Measurements from ENCODE around the gene ACACA. TPM values are rescaled to one million over a fixed set of nuclear protein-coding genes. Genes with fewer than 3 reads are reported as not detected.
A peak's percentile ranks its signal among the peaks of the same experiment; 100 is the strongest.

Gene ACACA
- total and polyA plus RNA-seq, 8 donors: 9.1 to 31.6 (median 13.1) TPM

DNA sequence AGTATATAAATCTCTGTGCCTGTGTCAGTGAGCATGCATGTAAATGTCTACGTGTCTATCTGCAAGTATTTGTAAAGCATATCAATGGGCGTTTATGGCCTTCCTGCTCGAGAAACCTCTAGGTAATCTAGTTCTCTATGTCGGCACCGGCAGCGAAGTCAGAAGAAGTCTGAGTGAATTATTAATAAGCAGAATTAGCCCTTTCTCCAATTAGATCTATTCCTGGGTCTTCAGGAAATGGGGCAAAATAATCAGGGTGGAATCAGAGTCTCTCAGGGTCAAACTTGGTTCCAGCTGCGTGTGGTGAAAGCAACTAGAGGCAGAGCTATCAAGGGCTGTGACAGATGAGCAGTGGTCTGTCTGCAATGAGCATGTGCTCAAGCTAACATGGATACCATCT, 30.9 kb downstream of the ACACA start, which contains the start of gene C17orf78:
Gene C17orf78 (plus strand): TSS at position 280 of the 400 bp plus-strand sequence. CDS start 108 bp downstream, at position 388.
- Histone ChIP-seq H3K9me3 (no peaks in the 10 kb centered on the region), H3K27ac (no peak within 1 kb of the TSS), H3K4me3 (no peak within 1 kb of the TSS), H3K27me3 (no peaks in the 10 kb centered on the region), H3K36me3 (no peaks in the 10 kb centered on the region), H3K4me1 (no peaks in the 10 kb centered on the region)
- intact Hi-C loops (cut with DNase I): no loop called here
- no peak for ATAC-seq
- no peak for DNase-seq
- 72 to 79% methylated on average over 7 of the region's 7 CpGs for WGBS, 2 donors
- no peak for FAIRE-seq
- TF ChIP-seq, protein P1, sequence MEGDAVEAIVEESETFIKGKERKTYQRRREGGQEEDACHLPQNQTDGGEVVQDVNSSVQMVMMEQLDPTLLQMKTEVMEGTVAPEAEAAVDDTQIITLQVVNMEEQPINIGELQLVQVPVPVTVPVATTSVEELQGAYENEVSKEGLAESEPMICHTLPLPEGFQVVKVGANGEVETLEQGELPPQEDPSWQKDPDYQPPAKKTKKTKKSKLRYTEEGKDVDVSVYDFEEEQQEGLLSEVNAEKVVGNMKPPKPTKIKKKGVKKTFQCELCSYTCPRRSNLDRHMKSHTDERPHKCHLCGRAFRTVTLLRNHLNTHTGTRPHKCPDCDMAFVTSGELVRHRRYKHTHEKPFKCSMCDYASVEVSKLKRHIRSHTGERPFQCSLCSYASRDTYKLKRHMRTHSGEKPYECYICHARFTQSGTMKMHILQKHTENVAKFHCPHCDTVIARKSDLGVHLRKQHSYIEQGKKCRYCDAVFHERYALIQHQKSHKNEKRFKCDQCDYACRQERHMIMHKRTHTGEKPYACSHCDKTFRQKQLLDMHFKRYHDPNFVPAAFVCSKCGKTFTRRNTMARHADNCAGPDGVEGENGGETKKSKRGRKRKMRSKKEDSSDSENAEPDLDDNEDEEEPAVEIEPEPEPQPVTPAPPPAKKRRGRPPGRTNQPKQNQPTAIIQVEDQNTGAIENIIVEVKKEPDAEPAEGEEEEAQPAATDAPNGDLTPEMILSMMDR (IDR thresholded peaks at IDR 0.05): no peak

DNA sequence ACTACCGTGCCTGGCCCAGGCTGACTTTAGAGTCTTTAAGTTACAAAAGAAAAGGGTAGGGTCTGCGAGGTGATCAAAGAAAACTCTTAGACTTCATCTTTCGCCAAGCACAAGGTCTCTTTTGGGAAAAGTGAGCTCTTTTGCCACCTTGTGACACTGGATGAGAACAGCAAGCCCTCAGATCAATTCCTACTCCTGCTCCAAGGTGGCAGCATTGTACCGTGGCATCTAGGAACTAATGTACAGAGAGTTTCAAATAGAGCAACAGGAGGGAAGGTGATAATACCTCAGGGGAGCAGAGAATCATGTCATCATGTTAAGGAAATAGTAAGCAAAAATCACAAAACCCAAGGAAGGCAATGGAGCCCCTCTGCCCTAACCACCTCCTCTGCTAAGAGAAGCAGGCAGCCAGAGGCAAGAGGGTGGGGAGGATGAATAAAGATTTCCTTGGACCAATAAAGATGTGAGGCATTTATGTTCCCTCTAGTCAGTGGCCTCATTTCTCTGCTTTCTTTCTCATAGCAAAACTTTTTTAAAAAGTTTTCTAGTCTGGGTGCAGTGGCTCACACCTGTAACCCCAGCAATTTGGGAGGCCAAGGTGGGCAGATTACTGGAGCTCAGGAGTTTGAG, 33.0 kb downstream of the ACACA start:
- no peaks in the 10 kb centered on the region for H3K36me3 ChIP-seq
- DNase-seq (peak in 4 of 6 donors; percentile 36 to 76 (median 50)), FAIRE-seq (no peak), ATAC-seq (peak; percentile 95 to 100 (median 100))
- WGBS, 2 donors: 3 to 5% methylated on average over 4 of the region's 4 CpGs
- no peak overlapping the region for H3K27ac ChIP-seq
- TF ChIP-seq, protein P1 (IDR thresholded peaks at IDR 0.05): peak; percentile 77 to 93 (median 84)
- H3K4me3 ChIP-seq: no peak overlapping the region
- intact Hi-C loops (cut with DNase I): no loop called here
- no peaks in the 10 kb centered on the region for H3K27me3 ChIP-seq
- no peaks in the 10 kb centered on the region for H3K9me3 ChIP-seq
- H3K4me1 ChIP-seq: no peaks in the 10 kb centered on the region

DNA sequence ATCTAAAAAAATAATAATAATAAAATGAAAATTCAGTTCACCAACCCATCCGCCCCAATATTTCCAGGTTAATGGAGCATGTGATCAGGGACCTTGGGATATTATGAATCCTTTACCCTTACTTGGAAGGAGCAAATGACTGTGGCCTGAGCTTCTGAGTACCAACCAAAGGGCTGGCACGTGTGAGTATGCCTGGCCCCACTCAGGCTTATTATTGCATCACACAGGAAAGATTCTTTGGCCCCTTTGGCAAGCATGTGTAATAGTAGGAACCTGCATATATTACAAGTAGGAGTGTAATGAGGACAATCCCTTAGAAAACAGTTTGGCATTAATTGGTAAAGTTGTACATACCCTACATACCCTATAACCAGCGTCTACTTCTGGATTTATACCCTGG, 38.1 kb downstream of the ACACA start:
- no peaks in the 10 kb centered on the region for H3K27me3 ChIP-seq

DNA sequence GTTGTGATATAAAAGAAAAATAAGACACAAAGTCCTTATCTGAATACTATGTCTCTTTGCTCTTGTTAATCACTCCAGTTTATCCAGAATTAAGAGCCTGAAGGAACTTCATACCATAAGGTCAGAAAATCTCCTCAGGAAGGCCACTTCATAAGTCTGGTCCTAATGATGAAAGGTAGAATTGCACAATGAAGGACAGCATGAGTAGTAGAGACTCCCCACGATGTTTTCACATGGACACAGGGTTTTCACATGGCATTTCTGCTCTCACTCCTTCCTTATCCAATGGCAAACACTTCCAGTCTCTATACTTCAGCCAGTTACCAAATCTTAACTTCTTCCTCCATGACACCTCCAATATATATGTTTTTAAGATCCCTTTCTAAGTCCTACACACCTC, 41.0 kb downstream of the ACACA start:
- TF ChIP-seq, protein P1 (IDR thresholded peaks at IDR 0.05): no peak
- no peaks in the 10 kb centered on the region for H3K36me3 ChIP-seq
- H3K27ac ChIP-seq: no peak overlapping the region
- intact Hi-C loops (cut with DNase I): no loop called here
- no peak for FAIRE-seq
- DNase-seq: no peak
- peaks cover 0 to under 1% (median 0%) of the 10 kb centered on the region in 3 donors for H3K4me1 ChIP-seq
- 77 to 79% methylated on average over 1 of the region's 1 CpG for WGBS, 2 donors
- no peaks in the 10 kb centered on the region for H3K27me3 ChIP-seq
- H3K4me3 ChIP-seq: no peak overlapping the region
- no peaks in the 10 kb centered on the region for H3K9me3 ChIP-seq
- no peak for ATAC-seq

More for the DNA sequence above, 38.1 kb downstream of the ACACA start:
- WGBS, 2 donors: 81 to 92% methylated on average over 3 of the region's 3 CpGs
- Histone ChIP-seq H3K9me3 (no peaks in the 10 kb centered on the region), H3K27ac (no peak overlapping the region), H3K36me3 (no peaks in the 10 kb centered on the region), H3K4me3 (no peak overlapping the region), H3K4me1 (no peaks in the 10 kb centered on the region)
- no peak for FAIRE-seq
- intact Hi-C loops (cut with DNase I): no loop called here
- ATAC-seq: no peak
- DNase-seq: no peak
- TF ChIP-seq, protein P1 (IDR thresholded peaks at IDR 0.05): no peak

DNA sequence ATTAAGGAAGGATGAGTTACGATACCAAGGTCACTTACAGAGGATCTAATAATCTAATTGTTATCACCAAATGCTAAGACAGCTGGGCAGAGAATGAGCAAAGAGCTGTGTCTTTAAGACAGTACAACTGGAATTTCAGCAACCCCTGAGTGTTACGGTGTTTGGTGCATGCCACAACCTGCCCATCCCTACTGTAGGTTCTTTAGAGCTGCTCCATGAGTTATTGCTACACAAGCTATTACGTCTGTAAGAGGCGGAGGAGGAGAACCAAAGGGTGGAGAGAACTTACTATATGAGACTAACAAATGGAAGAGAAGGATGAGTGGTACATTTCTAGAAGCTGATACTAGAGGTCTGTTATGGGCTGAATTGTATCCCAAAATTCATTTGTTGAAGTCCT, 45.1 kb downstream of the ACACA start:
- Histone ChIP-seq H3K27ac (no peak overlapping the region), H3K4me3 (no peak overlapping the region), H3K4me1 (peaks cover 7 to 23% (median 7%) of the 10 kb centered on the region in 3 donors), H3K36me3 (no peaks in the 10 kb centered on the region), H3K27me3 (no peaks in the 10 kb centered on the region), H3K9me3 (no peaks in the 10 kb centered on the region)
- ATAC-seq: no peak
- no peak for DNase-seq
- intact Hi-C loops (cut with DNase I): no loop called here
- WGBS, 2 donors: 91 to 96% methylated on average over 4 of the region's 4 CpGs
- TF ChIP-seq, protein P1 (IDR thresholded peaks at IDR 0.05): no peak
- no peak for FAIRE-seq
